ENCODE results near the gene ATG7.
"Not testable (repeated sequence)": the region's sequence is repeated elsewhere in the genome, so short reads cannot be mapped to it uniquely, and the experiment has no call there.

Gene ATG7

DNA sequence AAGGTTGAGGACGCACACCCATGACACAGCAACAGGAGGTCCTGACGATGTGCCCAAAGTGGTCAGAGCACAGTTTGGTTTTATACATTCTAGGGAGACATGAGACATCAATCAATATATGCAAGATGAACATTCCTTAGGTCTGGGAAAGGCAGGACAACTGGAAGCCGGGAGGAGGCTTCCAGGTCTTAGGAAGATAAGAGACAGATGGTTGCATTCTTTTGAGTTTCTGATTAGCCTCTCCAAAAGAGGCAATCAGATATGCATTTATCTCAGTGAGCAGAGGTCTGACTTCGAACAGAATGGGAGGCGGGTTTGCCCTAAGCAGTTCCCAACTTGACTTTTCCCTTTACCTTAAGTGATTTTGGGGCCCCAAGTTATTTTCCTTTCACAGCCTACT is 16.7 kb upstream of the ATG7 start:
- not testable (repeated sequence) for DNase-seq

DNA sequence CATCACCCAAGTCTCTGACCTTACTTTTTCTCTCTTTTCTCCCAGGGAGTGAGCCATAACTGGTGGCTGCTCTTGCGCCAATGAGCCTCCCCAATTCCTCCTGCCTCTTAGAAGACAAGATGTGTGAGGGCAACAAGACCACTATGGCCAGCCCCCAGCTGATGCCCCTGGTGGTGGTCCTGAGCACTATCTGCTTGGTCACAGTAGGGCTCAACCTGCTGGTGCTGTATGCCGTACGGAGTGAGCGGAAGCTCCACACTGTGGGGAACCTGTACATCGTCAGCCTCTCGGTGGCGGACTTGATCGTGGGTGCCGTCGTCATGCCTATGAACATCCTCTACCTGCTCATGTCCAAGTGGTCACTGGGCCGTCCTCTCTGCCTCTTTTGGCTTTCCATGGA is 13.2 kb upstream of the ATG7 start:
- DNase-seq = no peak

DNA sequence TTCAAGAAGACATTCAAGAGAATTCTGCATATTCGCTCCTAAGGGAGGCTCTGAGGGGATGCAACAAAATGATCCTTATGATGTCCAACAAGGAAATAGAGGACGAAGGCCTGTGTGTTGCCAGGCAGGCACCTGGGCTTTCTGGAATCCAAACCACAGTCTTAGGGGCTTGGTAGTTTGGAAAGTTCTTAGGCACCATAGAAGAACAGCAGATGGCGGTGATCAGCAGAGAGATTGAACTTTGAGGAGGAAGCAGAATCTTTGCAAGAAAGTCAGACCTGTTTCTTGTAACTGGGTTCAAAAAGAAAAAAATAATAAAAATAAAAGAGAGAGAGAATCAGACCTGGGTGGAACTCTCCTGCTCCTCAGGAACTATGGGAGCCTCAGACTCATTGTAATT is 11.7 kb upstream of the ATG7 start:
- no peak for DNase-seq

DNA sequence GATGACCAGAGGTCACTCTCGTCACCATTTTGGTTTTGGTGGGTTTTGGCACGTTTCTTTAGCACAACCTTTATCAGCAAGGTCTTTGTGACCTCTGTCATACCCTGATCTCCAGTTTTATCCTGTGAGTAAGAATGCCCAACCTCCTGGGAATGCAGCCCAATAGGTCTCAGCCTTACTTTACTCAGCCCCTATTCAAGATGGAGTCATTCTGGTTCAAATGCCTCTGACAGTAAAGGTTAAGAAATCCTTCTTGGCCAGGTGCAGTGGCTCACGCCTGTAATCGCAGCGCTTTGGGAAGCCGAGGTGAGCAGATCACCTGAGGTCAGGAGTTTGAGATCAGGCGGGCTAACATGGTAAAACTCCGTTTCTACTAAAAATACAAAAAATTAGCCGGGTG is 3.2 kb upstream of the ATG7 start:
- no peak for DNase-seq

DNA sequence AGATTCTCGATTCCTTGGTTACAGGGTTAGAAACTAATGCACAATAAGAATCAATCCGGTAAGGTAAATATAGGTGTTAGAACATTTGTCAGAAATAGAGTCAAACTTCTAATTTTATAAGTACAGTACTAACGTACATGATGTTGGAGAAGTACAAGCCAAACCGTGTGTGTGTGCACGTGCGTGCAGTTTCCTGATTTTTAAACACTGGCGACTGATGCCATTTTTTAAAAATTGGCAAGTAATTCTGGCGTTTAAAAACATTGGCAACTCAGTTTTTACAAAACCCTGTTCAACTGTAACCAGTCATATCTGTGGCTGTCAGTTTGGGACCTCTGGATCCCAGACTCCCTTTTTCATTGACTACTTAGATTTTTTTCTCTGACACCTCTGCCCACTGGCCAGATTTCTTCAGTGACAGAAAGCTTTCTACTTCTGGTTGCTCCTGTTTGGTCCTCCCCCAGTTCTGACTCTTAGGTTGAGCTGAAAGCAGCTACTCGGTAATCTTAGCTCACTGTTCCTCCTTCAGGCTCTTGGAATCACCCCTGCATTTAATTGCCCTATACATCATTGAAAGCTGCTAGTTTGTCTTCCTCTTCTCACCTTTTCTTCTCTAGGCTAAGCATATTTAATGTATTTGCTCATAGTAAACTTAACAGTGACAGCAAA is 843 bp downstream of the ATG7 start:
- DNase-seq = no peak

DNA sequence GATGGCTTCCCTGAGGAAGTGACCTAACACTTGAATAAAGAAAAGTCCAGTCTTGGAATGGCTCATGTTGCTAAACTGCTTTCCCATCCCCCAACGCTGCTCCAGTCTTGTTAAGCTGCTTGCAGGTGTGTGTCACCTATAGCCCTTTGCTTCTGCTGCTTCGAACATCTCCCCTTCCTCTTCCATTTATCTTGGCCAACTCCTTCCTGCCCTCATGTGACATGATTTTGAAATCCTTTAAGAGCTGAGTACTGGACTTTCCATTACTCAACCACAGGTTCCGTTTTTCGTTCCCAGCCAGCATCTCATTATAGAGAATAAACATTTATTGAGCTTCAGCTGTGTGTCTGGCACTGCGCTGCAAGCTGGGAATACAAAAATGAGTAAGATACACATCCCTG is 1.7 kb downstream of the ATG7 start:
- DNase-seq = no peak

DNA sequence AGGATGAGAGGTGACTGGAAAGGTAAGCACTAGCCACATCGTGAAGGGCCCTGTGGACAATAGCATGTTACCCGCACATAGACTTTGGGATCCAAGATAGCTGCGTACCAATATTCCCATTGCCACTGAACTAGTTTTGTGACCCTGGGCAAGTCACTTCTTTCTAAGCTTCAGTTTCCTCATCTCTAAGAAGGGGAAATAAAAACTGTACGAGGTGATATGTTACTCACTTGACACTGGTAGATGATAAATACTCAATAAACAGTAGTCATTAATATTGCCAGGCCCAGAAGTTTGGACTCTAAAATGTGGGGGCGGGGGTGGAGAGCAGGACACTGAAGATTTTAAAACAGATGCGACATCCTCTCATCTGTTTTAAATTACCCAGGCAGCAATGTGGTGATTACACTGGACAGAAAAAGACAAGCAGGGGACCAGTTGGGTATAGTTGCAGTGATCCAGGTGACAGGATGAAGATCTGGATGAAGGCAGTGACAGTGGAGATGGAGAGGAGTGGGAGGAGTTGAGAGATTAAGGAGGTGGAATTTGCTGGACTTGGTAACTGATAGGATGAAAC is 2.5 kb downstream of the ATG7 start:
- no peak for DNase-seq

DNA sequence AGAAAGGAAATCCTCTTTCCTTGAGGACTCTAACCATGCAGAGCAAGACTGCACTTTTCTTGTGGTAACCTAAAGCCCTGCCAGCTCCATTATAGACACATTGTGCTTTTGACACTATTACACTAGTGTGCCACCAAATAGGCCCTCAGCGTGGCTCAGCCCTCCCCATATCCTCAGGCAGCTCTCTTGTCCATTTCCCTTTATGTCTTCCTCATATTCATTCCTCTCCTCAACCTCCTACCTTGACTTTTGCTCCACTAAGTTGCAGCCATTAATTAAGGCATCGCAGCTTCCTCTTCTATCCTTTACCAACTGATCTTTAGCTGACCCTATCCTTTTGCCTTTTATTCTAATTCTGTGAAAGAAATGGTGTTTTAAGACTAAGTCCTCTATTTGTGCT is 3.7 kb downstream of the ATG7 start:
- no peak for DNase-seq

DNA sequence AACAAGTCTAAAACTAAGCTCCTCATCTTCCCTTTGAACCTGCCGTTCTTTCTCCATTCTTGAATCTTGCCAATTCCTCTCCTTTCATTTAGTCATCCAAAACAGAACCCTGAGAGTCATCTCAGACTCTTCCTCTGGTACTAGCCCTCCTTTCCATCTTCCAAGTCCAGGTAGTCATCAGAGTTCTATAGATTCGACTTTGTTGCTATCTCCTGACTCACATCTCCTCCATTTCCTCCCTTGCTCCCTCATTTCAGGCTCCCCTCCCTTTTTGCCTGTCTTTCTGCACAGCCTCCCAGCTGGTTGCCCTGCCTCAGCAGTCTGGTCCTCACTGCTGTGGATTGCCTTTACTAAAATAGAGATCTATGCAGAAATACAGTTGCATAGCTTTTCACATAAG is 4.7 kb downstream of the ATG7 start:
- no peak for DNase-seq

DNA sequence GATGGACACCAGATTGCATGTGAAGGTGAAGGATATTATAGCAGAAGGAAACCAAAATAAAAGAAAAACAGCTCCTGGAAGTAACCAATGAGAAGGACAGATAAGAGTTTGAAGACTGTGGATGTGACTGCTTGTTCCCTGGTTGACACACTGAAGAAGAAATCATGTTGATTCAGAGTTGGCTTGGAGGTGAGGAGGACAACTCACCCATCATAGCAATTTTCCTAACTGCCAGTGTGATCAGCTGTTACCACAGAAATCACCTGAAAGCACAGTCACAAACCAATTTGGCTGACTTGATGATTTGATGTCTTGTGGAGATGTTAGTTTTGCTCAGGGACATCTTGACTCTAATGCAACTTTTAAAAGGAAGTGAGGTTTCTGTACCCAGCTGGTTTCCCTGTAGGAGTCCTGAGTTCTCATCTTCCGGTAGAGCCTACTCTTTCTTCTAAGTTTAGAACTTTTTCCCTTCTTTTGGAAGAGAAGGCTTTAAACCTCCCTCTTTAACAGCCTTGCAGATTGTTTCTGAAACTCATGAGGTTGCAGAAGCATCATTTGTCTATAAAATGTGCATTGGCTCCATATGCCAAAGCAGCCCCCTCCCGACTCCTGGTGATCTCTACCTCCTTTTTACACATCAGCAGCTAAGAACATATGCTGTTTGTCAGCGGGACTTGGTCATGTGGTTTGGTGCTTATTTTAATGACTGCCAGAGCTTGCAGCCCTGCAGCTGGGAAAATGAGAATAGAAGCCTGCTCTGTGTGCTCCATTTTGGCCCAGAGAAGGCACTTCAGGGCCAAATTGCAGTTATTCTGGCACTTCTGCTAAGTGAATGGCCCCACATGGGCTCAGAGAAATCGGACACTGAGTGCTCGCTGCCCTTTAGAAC is 10.3 kb downstream of the ATG7 start:
- no peak for DNase-seq

DNA sequence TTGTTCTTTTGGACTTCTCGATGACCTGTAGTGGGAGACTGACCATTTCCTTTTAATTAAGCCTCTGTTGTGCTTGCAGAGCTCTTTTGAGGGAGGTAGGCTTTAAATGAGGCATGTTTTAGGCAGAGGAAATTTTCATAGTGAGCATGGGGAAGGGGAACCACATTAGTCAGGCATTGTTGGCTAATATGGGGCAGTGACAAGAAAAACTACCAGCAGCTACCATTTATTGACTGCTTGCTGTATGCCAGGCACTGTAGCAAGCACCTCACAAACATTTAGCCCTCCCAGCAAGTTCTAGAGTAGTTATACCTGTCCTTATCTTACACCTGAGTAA is 10.9 kb downstream of the ATG7 start:
- no peak for DNase-seq

DNA sequence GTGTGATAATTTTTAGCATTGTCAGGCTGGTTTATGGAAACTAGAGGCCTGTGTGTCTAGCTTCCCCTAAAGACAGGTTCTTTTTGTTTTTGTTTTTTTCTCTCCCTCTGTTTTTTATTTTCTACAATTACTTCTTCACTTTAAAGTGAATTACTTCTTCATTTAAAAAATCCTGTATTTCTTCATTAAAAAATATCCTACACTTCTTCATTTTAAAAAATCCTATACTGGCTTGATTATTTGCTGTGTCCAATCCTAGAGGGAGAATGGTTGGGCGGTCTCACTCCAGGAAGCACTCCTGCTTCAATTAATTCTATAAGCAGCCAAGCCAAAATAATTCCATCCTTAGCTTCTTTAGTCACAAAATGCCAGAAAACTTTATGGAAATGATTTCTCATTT is 11.8 kb downstream of the ATG7 start:
- DNase-seq = no peak

DNA sequence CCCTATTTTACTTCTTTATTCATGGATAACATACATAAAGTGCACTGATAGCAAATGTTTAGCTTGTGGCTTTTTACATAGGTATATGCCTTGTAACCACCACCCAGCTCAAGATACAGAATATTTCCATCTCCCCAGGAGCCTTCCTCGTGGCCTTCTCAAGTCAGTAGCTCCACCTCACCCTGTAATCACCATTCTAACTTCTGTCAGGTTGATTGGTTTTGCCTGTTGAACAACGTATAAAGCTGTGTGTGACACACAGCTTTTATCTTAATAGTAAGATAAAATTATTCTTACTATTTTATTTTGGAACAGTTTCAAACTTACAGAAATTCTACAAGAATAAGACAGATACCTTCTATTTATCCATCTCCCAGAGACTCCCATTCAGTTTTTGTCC is 13.3 kb downstream of the ATG7 start:
- no peak for DNase-seq

DNA sequence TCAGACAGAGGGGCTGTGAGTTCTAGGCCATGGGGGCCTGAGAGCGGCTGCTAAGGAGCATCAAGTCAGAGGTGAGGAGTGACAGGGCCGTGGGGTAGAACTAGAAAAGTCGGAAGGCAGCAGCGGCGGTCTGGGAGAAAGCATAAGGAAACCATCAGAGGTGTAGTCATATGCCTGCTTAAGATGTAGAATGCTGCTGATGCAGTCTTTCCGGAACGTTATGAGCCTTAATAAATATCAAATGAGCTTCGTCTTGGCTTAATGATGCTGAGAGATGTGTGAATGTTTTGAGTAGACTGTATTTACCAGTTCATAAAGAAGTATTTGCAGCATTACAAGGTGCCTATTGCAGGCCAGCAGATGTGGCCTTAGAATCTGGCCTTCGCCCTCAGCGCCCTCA is 15.2 kb downstream of the ATG7 start:
- DNase-seq = no peak

DNA sequence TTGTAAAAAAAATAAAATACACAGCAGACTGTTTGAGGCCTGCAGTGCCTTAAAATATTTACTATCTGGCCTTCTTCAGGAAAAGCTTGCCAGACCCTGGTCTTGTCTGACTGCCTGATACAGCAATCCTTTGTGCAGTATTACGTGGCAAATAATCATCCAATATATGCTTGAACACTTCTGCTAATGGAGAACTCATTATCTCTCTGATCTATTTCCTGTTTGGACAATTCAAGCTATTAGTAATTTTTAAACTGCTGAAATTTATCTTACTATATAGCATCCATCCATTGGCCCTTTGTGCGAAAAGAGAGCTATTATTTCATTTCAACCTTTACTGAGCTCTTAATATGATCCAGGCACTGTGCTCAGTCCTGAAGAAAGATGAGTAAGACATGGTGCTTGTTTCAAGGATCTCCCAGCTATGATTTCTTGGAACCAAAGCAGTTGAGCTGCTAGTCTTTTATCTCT is 15.9 kb downstream of the ATG7 start:
- DNase-seq = no peak

DNA sequence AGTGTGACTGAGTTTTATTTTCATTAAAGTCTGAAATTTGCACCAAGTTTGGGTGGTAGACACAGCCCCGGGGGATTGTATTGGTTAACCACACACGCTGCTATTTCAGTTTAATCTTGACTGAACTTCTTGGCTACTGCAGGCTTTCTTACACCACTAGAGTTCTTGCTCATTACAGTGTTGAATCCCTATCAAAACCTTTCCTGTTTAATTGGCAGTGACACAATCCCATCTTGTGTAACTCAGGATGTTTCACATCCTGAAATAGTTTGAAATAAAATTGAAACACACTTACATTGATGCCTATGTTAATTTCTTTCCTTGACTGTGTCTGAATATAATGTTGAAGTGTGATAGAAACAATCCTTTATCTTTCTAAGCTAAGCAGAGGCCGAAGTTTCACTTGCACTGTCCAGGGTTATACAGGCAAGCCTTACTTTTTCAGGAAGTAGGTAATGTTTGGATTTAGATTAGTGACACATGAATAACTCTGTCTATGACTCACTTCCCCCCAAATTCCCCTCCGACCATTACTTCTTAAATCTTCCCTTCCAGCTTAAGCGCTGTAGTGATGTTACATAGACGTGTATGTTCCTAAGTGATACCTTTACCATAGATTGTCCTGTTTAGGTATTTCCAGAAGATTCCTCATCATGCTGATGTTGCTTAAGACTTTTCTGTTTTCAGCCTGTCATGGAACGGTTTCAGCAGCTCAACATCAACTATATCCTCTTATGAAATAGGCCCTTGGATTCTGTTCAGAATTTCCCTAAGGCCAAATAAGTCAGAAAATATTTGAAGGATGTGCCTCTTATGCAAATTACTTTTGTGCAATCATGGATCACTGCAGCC is 16.8 kb downstream of the ATG7 start:
- DNase-seq = no peak

DNA sequence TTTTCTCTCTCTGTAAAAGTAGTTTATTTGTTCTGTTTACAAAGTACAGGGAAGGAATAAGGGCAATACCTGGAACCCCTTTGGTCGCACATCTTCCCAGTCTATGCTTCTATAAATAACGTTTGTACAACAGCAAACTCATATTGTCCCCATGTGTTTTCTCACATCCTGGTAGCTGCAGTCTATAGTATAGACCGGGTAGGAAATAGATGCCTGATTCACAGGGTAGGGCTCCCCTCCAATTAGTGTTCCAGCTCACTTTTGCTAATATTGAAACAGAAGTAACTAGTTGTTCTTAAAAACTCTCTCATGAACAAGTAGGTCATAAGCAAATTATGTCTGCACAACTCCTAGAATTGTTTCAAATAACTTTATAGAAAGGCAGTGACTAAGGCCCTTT is 17.7 kb downstream of the ATG7 start:
- DNase-seq = no peak

DNA sequence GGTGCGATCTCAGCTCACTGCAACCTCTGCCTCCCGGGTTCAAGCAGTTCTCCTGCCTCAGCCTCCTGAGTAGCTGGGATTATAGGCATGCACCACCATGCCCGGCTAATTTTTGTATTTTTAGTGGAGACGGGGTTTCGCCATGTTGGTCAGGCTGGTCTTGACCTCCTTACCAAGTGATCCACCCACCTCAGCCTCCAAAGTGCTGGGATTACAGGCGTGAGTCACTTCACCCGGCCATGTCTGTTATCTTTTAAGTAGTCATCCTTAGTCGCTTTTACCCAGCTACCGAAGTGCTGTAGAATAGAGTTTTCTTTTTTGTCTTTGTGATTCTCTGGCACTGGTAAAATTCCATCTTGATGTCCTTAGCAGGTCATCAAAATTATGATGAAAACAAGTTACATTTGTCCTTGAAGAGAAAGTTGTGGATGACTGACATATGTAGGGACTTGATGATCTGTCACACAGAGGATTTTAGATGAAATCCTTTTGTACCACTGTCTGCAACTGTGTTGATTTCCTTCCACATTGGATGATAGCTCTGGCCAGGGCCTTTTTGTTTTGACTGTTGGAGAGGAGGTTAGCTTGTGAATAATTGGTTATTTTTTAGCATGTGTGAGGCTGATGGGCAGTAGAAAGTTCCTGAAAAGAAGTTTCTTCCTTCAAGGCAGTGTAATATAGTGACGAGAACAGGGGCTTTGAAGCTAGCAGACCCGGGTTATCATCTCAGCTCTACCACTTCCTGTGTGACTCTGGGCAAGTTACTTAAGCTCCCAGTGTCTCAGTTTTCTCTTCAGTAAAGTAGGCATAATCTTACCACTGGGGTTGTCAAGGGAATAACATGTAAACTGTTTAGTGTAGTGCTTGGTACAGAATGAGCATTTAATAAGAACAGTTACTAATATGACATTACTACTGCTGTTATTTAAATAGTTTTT is 18.8 kb downstream of the ATG7 start:
- DNase-seq = peak; percentile 18

DNA sequence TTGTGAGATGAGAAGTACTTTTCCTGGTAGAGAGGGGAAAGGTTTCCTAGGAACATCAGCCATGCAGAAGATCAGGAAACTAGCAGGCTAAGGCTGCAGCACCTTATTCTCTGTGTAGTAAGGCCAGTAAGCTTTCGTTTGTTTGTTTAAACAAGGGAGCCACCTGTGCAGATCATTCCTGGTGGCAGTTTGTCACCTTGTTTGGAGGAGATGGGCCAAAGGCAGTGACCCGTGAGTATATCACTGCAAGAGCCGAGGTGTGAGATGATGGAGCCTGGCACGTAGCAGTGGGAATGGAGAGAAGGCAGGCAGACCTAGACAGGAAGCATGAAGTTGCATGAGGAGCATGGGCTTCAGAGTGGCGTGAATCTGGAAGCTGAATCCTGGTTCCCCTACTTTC is 19.6 kb downstream of the ATG7 start:
- no peak for DNase-seq

DNA sequence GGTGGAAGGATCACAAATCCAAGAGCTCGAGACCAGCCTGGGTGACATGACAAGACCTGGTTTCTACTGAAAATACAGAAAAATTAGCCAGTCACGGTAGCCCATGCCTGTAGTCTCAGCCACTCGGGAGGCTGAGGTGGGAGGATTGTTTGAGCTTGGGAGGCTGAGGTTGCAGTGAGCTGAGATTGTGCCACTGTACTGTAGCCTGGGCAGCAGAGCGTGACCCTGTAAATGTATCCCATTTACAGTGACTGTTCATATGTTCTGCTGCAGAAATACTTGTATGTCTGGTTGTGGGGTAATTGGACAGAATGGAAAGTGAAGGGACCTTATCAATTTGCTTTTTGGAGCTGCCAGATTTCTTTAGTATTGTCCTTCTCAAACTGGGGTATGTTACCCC is 24.9 kb downstream of the ATG7 start:
- no peak for DNase-seq

DNA sequence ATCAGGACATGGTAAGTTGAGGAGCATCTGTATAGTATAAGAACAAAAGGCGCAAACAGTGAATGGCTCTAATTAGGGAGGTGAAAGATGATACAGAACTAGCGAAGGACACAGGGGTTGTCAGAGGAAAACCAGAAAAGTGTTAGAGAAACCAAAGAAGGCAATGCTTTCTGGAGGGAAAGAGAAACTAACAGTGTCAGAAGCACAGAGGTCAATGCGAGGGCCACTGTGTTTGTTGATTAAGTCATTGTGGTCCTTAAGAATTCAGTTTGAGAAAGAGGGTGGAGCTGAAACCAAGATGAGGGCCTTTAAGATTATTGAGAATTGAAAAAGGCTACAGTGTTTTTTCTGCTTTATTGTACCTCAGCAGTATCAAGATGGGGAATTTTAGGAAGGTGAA is 28.8 kb downstream of the ATG7 start:
- no peak for DNase-seq

DNA sequence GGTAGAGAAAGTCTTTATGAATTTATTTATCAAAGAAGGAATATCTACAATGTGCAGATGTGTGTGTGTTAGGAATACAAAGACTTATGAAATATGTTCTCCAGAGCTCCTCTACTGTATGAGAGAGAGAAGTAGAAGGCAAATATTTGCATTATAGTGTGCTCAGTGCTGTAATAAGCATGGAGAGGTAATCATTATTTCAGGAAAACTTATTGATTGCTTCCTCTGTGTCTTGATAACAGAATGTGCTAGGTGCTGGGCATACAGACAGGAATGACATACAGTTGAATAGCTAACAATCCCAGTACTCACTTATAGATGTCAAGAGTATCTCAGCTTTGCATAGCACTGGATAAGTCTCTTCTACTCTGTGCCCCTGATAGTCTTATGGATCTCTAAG is 30.2 kb downstream of the ATG7 start:
- DNase-seq = no peak
